IPS DF 19.7 (cell line): ENCODE measurements around the gene NANOG.
"Not testable (repeated sequence)": the region's sequence is repeated elsewhere in the genome, so short reads cannot be mapped to it uniquely, and the experiment has no call there.

Experiments
- DNase-seq: peaks from one replicate; pipeline ENCODE4 v3.0.0-alpha.2; 2013; ENCODE audit warnings: low read depth, low spot score

NANOG gene

GRCh38 chr12:7801460-7801859, 12.3 kb downstream of the NANOG start:
- DNase-seq = no peak

- not testable (repeated sequence) for DNase-seq
Observed at GRCh38 chr12:7806319-7806718, 17.1 kb downstream of the NANOG start.

- DNase-seq = peak; percentile 50
Observed at GRCh38 chr12:7806863-7807487, 17.8 kb downstream of the NANOG start.

GRCh38 chr12:7825754-7826153, 36.6 kb downstream of the NANOG start:
- DNase-seq = not testable (repeated sequence)

GRCh38 chr12:7829737-7830136, 40.5 kb downstream of the NANOG start:
- not testable (repeated sequence) for DNase-seq

- DNase-seq = peak; percentile 54
Observed at GRCh38 chr12:7832059-7832696, 43.0 kb downstream of the NANOG start.

GRCh38 chr12:7833201-7833600, 44.0 kb downstream of the NANOG start:
- not testable (repeated sequence) for DNase-seq

GRCh38 chr12:7833831-7834230, 44.6 kb downstream of the NANOG start:
- no peak for DNase-seq

GRCh38 chr12:7834701-7835100, 45.5 kb downstream of the NANOG start:
- no peak for DNase-seq

- no peak for DNase-seq
Observed at GRCh38 chr12:7835116-7835515, 45.9 kb downstream of the NANOG start.

GRCh38 chr12:7835766-7836165, 46.6 kb downstream of the NANOG start:
- no peak for DNase-seq

GRCh38 chr12:7837366-7837765, 48.2 kb downstream of the NANOG start:
- no peak for DNase-seq

GRCh38 chr12:7839226-7839625, 50.0 kb downstream of the NANOG start:
- not testable (repeated sequence) for DNase-seq

- DNase-seq = not testable (repeated sequence)
Observed at GRCh38 chr12:7839848-7840247, 50.6 kb downstream of the NANOG start.

GRCh38 chr12:7842444-7842843, 53.2 kb downstream of the NANOG start:
- DNase-seq = not testable (repeated sequence)

- not testable (repeated sequence) for DNase-seq
Observed at GRCh38 chr12:7843149-7843548, 53.9 kb downstream of the NANOG start.

- not testable (repeated sequence) for DNase-seq
Observed at GRCh38 chr12:7843583-7843982, 54.4 kb downstream of the NANOG start.

- DNase-seq = no peak
Observed at GRCh38 chr12:7844116-7844515, 54.9 kb downstream of the NANOG start.

- DNase-seq = not testable (repeated sequence)
Observed at GRCh38 chr12:7847226-7848097, 58.3 kb downstream of the NANOG start.

GRCh38 chr12:7848098-7848422, 58.9 kb downstream of the NANOG start:
- DNase-seq = not testable (repeated sequence)
